ENCODE results near the gene METTL2B.
"Not testable (repeated sequence)": the region's sequence is repeated elsewhere in the genome, so short reads cannot be mapped to it uniquely, and the experiment has no call there.

The METTL2B gene

GRCh38 chr7:128529191-128529590, 52.6 kb downstream of the METTL2B start:
- FAIRE-seq, result not testable (repeated sequence)

- FAIRE-seq, result not testable (repeated sequence)
These were observed 53.7 kb downstream of the METTL2B start for GRCh38 chr7:128530121-128530854.

- FAIRE-seq, result no peak
These were observed 54.2 kb downstream of the METTL2B start for GRCh38 chr7:128530855-128531104.

- FAIRE-seq, result not testable (repeated sequence)
These were observed 54.8 kb downstream of the METTL2B start for GRCh38 chr7:128531105-128531954.

GRCh38 chr7:128531955-128532478, 55.5 kb downstream of the METTL2B start:
- not testable (repeated sequence) for FAIRE-seq

- not testable (repeated sequence) for FAIRE-seq
These were observed 56.4 kb downstream of the METTL2B start for GRCh38 chr7:128532956-128533355.

GRCh38 chr7:128537410-128537809, 60.9 kb downstream of the METTL2B start:
- FAIRE-seq, result not testable (repeated sequence)

GRCh38 chr7:128542530-128542929, 66.0 kb downstream of the METTL2B start:
- not testable (repeated sequence) for FAIRE-seq

- FAIRE-seq, result not testable (repeated sequence)
These were observed 66.8 kb downstream of the METTL2B start for GRCh38 chr7:128543300-128543699.

- not testable (repeated sequence) for FAIRE-seq
These were observed 69.8 kb downstream of the METTL2B start for GRCh38 chr7:128546319-128546851.

- no peak for FAIRE-seq
These were observed 74.4 kb downstream of the METTL2B start for GRCh38 chr7:128550920-128551319.

GRCh38 chr7:128554394-128554793, 77.8 kb downstream of the METTL2B start:
- FAIRE-seq, result not testable (repeated sequence)

Data from colon (tissue), 2 donors.